GM21390 (cell line): ENCODE results near the gene LANCL2.
A peak's percentile ranks its signal among the peaks of the same experiment; 100 is the strongest.
"Not testable (repeated sequence)": the region's sequence is repeated elsewhere in the genome, so short reads cannot be mapped to it uniquely, and the experiment has no call there.

Source experiments
- ATAC-seq: cut with Tn5 transposase; IDR thresholded peaks from one replicate; pipeline ENCODE4 v1.9.1; 2021; ENCODE audit not compliant: unreplicated experiment

Gene LANCL2

GRCh38 chr7:55402506-55402905, 37.4 kb downstream of the LANCL2 start:
- not testable (repeated sequence) for ATAC-seq

- no peak for ATAC-seq
Measured at GRCh38 chr7:55405856-55406541, 40.9 kb downstream of the LANCL2 start.

- peak; percentile 63 for ATAC-seq
Measured at GRCh38 chr7:55409482-55410225, 44.5 kb downstream of the LANCL2 start.

GRCh38 chr7:55410667-55411239, 45.6 kb downstream of the LANCL2 start:
- ATAC-seq, result no peak

GRCh38 chr7:55411844-55412243, 46.7 kb downstream of the LANCL2 start:
- ATAC-seq, result no peak

GRCh38 chr7:55413442-55413841, 48.3 kb downstream of the LANCL2 start:
- ATAC-seq, result no peak

GRCh38 chr7:55415173-55415778, 50.1 kb downstream of the LANCL2 start:
- ATAC-seq, result peak; percentile 86

GRCh38 chr7:55417456-55417855, 52.3 kb downstream of the LANCL2 start:
- ATAC-seq, result not testable (repeated sequence)

- ATAC-seq, result no peak
Measured at GRCh38 chr7:55420530-55420929, 55.4 kb downstream of the LANCL2 start.

GRCh38 chr7:55423277-55423711, 58.2 kb downstream of the LANCL2 start:
- ATAC-seq, result no peak

- no peak for ATAC-seq
Measured at GRCh38 chr7:55423891-55424290, 58.8 kb downstream of the LANCL2 start.

GRCh38 chr7:55425141-55425752, 60.1 kb downstream of the LANCL2 start:
- no peak for ATAC-seq

GRCh38 chr7:55426676-55427075, 61.5 kb downstream of the LANCL2 start:
- no peak for ATAC-seq

GRCh38 chr7:55427342-55427741, 62.2 kb downstream of the LANCL2 start:
- no peak for ATAC-seq

GRCh38 chr7:55427800-55428199, 62.7 kb downstream of the LANCL2 start:
- ATAC-seq, result no peak

GRCh38 chr7:55429835-55430499, 64.8 kb downstream of the LANCL2 start:
- ATAC-seq, result no peak

- no peak for ATAC-seq
Measured at GRCh38 chr7:55431898-55432297, 66.8 kb downstream of the LANCL2 start.

- ATAC-seq, result no peak
Measured at GRCh38 chr7:55432506-55432905, 67.4 kb downstream of the LANCL2 start.

- peak; percentile 73 for ATAC-seq
Measured at GRCh38 chr7:55432939-55433784, 68.0 kb downstream of the LANCL2 start.

- no peak for ATAC-seq
Measured at GRCh38 chr7:55435466-55435865, 70.3 kb downstream of the LANCL2 start.
